Pancreas (tissue), 10 donors: ENCODE measurements around the gene PCDH1. TPM values are rescaled to one million over a fixed set of nuclear protein-coding genes. Genes with fewer than 3 reads are reported as not detected.
A peak's percentile ranks its signal among the peaks of the same experiment; 100 is the strongest.

Experiments
- ATAC-seq, 4 donors: fragments of 200-7000 bp; cut with Tn5 transposase; one replicate each; pipeline versions ENCODE4 v1.8.0 to v1.9.1; 2020; ENCODE audit warnings: mild to moderate bottlenecking in 4 of 4, moderate library complexity in 4 of 4
- DNase-seq, 6 donors: peaks; one replicate each; pipeline ENCODE4 v3.0.0-alpha.2; 2020
- FAIRE-seq: peaks from 2 replicates; lab custom pipeline; 2012; peaks lifted over from hg19 to GRCh38; lab: Jason Lieb, UNC
- H3K27ac ChIP-seq, 4 donors: fragments of 200-600 bp; sonication (generic); 1 replicate in 3 of 4; 2 replicates in 1 of 4; pipeline versions ENCODE4 v1.5.0 to v1.8.0; 2020
- H3K27me3 ChIP-seq, 4 donors: fragments of 200-600 bp; one replicate each; pipeline ENCODE4 v1.8.0; 2021
- H3K36me3 ChIP-seq, 3 donors: fragments of 200-600 bp; sonication (generic) in 1 of 3; one replicate each; pipeline versions ENCODE4 v1.5.0 to v1.8.0; 2020 to 2021
- H3K4me1 ChIP-seq, 3 donors: fragments of 200-600 bp; one replicate each; pipeline ENCODE4 v1.8.0; 2021
- H3K4me3 ChIP-seq, 4 donors: fragments of 200-600 bp; sonication (generic) in 2 of 4; one replicate each; pipeline versions ENCODE4 v1.5.0 to v1.8.0; 2020 to 2021
- H3K9me3 ChIP-seq, 4 donors: fragments of 200-600 bp; one replicate each; pipeline ENCODE4 v1.8.0; 2021
- WGBS, 2 donors: extraction: QIAGEN DNeasy Blood & Tissue Kit; methylation state at CpG; one replicate each; pipeline ENCODE4 v1.1.7; 2013; 5-methylcytosine and 5-hydroxymethylcytosine counted together
- intact Hi-C, 3 donors: fragments of 100-400 bp; cut with DNase I; formaldehyde crosslinking; loops; one replicate each; pipeline versions ENCODE4 v1.11.1 to v1.14.2; 2022
- polyA plus RNA-seq, 2 donors: library from polyadenylated mRNA; stranded (reverse); fragments of 200-250 nt; gene quantifications; one replicate each; pipeline ENCODE4 v1.2.3, GENCODE V29; 2013
- total RNA-seq, 6 donors: library from RNA; stranded (reverse); fragmentation: NEBNext Ultra II Directional in 4 of 6; extraction: Animal tissue kit (Norgen Biotek cat#: 25700) in 4 of 6; gene quantifications; one replicate each; pipeline versions ENCODE4 v1.2.1 to v1.2.4, GENCODE V29; 2021 to 2023
- TF ChIP-seq, protein P1 (sequence below), 4 donors: fragments of 200-600 bp; sonication (generic) in 3 of 4; IDR thresholded peaks; one replicate each; pipeline versions ENCODE4 v1.5.0 to v1.8.0; 2021; ENCODE audit warnings: antibody characterized with exemption in 4 of 4
- donor health status: healthy with polysubstance abuse.
- donor health status: DM: no; HTN: no; CAD: no; lungs with moderate emphysema.
- donor health status: DM: no; HTN: no; CAD: no.
- donor health status: control.
- donor health status: control.
- donor health status: Bipolar disorder and iron deficiency.
- donor health status: DM: yes; HTN: yes; CAD: no.
- donor health status: DM: no; HTN: no; CAD: no.
- donor health status: DM: no; HTN: no; CAD: no.
- donor health status: DM: yes; HTN: yes; CAD: no.

The PCDH1 gene
- total and polyA plus RNA-seq, 8 donors = 6.8 to 30.7 (median 13.4) TPM

DNA sequence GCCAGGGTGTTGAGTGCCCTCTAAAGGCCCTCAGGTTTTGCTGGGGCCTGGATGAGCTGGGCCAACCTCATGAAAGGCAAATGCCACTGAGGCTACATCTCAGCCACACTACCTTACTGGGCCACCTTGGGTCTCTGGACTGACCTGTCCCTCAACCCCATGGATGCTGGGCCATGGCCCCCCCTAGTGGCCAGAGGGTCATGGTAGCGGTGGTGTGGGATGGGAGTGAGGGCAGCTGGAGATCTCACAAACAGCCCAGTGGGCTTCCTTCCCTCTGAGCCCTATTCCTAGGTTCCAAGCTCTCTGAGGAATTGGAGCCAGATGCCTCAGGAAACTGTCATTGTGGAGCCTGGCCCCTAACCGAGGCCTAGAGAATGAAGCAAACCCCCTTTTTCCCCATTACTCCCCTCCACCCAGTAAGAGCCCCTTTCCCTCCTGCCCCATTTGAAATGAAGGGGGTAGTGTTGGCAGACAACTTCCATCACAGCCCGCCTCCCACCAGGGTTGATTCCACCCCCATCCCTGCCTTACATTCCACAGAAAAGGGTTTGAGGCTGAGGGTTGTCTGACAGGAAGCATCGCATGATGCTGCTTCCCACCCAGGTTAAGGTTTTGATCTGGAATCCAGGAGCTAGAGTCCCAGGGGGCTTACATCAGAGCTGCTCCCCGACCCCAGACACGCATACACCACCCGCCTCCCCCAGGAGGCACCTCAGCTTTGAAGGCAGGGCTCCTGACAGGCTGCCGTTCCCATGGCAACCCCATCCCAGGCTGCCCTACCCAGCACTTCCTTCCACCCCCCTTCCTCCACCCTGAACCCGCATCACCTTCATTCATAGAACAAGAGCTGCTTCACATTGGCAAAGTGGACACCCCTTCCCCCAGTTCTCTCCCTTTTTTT is 63.9 kb downstream of the PCDH1 start:
- H3K27me3 ChIP-seq = no peaks in the 10 kb centered on the region
- H3K4me1 ChIP-seq = no peaks in the 10 kb centered on the region
- ATAC-seq (peak; percentile 60 to 95 (median 84)), DNase-seq (peak in 4 of 6 donors; percentile 26 to 85 (median 58)), FAIRE-seq (no peak)
- intact Hi-C loops = no loop called here
- no peaks in the 10 kb centered on the region for H3K9me3 ChIP-seq
- TF ChIP-seq, protein P1, sequence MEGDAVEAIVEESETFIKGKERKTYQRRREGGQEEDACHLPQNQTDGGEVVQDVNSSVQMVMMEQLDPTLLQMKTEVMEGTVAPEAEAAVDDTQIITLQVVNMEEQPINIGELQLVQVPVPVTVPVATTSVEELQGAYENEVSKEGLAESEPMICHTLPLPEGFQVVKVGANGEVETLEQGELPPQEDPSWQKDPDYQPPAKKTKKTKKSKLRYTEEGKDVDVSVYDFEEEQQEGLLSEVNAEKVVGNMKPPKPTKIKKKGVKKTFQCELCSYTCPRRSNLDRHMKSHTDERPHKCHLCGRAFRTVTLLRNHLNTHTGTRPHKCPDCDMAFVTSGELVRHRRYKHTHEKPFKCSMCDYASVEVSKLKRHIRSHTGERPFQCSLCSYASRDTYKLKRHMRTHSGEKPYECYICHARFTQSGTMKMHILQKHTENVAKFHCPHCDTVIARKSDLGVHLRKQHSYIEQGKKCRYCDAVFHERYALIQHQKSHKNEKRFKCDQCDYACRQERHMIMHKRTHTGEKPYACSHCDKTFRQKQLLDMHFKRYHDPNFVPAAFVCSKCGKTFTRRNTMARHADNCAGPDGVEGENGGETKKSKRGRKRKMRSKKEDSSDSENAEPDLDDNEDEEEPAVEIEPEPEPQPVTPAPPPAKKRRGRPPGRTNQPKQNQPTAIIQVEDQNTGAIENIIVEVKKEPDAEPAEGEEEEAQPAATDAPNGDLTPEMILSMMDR (IDR thresholded peaks at IDR 0.05) = peak in 3 of 4 donors; percentile 29 to 50 (median 36)
- 46 to 56% methylated on average over 9 of the region's 9 CpGs for WGBS, 2 donors
- no peak overlapping the region for H3K4me3 ChIP-seq
- no peak overlapping the region for H3K27ac ChIP-seq
- H3K36me3 ChIP-seq = no peaks in the 10 kb centered on the region

DNA sequence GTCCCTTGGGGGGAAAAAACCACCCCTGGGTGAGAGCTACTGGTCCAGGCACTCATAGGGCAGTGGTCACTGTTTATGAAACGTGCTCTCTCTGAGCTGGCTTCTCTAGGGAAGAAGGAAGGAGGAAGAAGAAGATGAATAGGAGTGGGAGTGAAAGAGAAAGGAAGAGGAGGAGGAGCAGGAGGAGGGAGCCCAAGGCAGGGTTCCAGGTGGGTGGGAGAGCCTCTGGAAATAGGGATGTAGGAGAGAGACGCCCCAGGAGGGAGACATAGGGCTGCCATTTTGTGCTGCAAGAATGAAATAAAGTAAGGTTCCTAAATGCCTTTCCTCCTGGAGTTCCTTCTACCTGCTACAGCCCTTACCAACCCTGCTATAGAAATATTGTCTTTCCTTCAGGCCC is 65.7 kb downstream of the PCDH1 start:
- no peak overlapping the region for H3K4me3 ChIP-seq
- TF ChIP-seq, protein P1 (IDR thresholded peaks at IDR 0.05) = no peak
- H3K36me3 ChIP-seq = no peaks in the 10 kb centered on the region
- FAIRE-seq (no peak), DNase-seq (no peak), ATAC-seq (no peak)
- intact Hi-C loops = no loop called here
- WGBS, 2 donors = 75 to 76% methylated on average over 2 of the region's 2 CpGs
- no peaks in the 10 kb centered on the region for H3K4me1 ChIP-seq
- H3K9me3 ChIP-seq = no peaks in the 10 kb centered on the region
- no peak overlapping the region for H3K27ac ChIP-seq
- H3K27me3 ChIP-seq = no peaks in the 10 kb centered on the region

DNA sequence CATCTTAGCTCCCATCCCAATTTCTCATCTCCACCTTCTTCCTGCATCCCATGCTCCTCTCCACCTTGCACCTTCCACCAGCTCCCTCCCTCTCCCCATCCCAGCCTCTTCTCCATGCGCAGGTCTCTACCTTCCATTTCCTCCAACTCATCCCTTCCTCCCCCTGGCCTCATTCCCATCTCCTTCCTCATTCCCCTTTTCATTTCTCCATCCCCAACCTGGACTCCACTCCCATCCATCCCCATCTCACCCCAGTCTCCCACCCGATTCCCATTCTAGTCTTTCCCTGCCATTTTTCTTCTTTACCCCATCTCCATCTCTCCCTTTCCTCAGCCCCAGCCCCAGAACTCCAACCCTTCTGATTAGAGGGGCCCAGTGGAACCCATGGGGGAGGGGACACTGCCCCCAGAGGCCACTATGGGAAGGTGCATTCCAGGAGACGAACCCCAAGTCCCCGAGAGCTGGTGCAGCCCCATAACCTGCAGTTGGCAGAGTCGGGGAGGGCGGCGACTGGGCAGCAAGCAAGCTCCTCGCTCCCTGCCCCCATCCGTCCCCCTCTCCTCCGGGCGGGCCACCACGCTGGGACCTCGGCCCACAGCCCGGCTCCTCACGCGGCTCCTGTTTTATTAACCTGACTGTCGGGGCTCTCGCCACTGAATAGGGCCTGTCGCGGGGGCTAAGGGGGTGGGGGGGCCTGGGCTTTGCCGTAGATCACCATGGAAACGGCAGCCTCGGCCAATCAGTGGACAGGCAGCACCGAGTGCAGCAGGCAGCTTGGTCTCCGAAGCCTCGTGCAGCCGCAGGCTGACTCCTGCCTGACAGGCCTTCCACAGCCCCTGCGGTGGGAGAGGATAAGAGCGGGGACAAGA is 66.7 kb downstream of the PCDH1 start:
- H3K27me3 ChIP-seq = no peaks in the 10 kb centered on the region
- FAIRE-seq (no peak), ATAC-seq (peak in 3 of 4 donors; percentile 45 to 72 (median 68)), DNase-seq (peak in 1 of 6 donors; percentile 57)
- TF ChIP-seq, protein P1 (IDR thresholded peaks at IDR 0.05) = peak; percentile 25 to 35 (median 31)
- no peak overlapping the region for H3K4me3 ChIP-seq
- H3K27ac ChIP-seq = no peak overlapping the region
- WGBS, 2 donors = 14 to 16% methylated on average over 28 to 29 of the region's 29 CpGs
- H3K9me3 ChIP-seq = no peaks in the 10 kb centered on the region
- no peaks in the 10 kb centered on the region for H3K4me1 ChIP-seq
- intact Hi-C loops = no loop called here
- H3K36me3 ChIP-seq = no peaks in the 10 kb centered on the region

DNA sequence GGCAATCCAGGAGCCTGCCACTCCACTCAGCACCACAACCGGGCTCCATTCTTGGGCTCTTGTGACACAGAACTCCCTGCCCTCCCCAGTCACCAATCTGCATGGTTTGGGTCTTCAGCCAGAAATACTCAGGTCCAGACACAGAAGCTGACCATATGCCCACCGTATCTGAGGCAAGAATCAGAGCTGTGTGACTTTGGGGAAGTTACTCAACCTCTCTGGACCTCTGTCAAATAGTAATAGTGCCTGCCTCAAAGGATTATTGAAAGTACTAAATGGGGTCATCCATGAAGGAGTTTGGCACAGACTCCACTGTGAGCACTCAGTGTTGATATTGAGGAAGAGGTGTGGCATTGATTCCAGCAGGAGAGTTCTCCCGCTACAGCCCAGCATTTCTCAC is 67.5 kb downstream of the PCDH1 start:
- 58 to 71% methylated on average over 3 of the region's 3 CpGs for WGBS, 2 donors
- Histone ChIP-seq H3K27me3 (no peaks in the 10 kb centered on the region), H3K4me3 (no peak overlapping the region), H3K4me1 (no peaks in the 10 kb centered on the region), H3K36me3 (no peaks in the 10 kb centered on the region), H3K9me3 (no peaks in the 10 kb centered on the region), H3K27ac (no peak overlapping the region)
- intact Hi-C loops = no loop called here
- no peak for FAIRE-seq
- TF ChIP-seq, protein P1 (IDR thresholded peaks at IDR 0.05) = no peak
- DNase-seq = no peak
- no peak for ATAC-seq
